GM21723 (cell line): ENCODE data around the gene TBL1Y.
"Not testable (repeated sequence)": the region's sequence is repeated elsewhere in the genome, so short reads cannot be mapped to it uniquely, and the experiment has no call there.

Source experiments
- ATAC-seq: cut with Tn5 transposase; IDR thresholded peaks from one replicate; pipeline ENCODE4 v1.9.1; 2021; ENCODE audit warnings: mild to moderate bottlenecking, moderate library complexity; ENCODE audit not compliant: unreplicated experiment

The TBL1Y gene

GRCh38 chrY:6972271-6972887 is 61.9 kb downstream of the TBL1Y start:
- no peak for ATAC-seq

GRCh38 chrY:6974971-6975370 is 64.5 kb downstream of the TBL1Y start:
- no peak for ATAC-seq

GRCh38 chrY:6977783-6978182 is 67.3 kb downstream of the TBL1Y start:
- no peak for ATAC-seq

- no peak for ATAC-seq
Measured at GRCh38 chrY:6983221-6983620, 72.7 kb downstream of the TBL1Y start.

- no peak for ATAC-seq
Measured at GRCh38 chrY:6987811-6988210, 77.3 kb downstream of the TBL1Y start.

GRCh38 chrY:6989886-6990620 is 79.6 kb downstream of the TBL1Y start:
- ATAC-seq, result no peak

GRCh38 chrY:6992041-6992440 is 81.5 kb downstream of the TBL1Y start:
- ATAC-seq, result no peak

- ATAC-seq, result no peak
Measured at GRCh38 chrY:6995987-6996386, 85.5 kb downstream of the TBL1Y start.

GRCh38 chrY:6997503-6998066 is 87.1 kb downstream of the TBL1Y start:
- ATAC-seq, result no peak

- ATAC-seq, result no peak
Measured at GRCh38 chrY:6999905-7000304, 89.4 kb downstream of the TBL1Y start.

GRCh38 chrY:7002581-7002980 is 92.1 kb downstream of the TBL1Y start:
- no peak for ATAC-seq

GRCh38 chrY:7007911-7008310 is 97.4 kb downstream of the TBL1Y start:
- no peak for ATAC-seq

- ATAC-seq, result no peak
Measured at GRCh38 chrY:7008578-7009355, 98.3 kb downstream of the TBL1Y start.

- ATAC-seq, result no peak
Measured at GRCh38 chrY:7013051-7013450, 102.6 kb downstream of the TBL1Y start.

- no peak for ATAC-seq
Measured at GRCh38 chrY:7016521-7016920, 106.0 kb downstream of the TBL1Y start.

GRCh38 chrY:7017244-7018080 is 107.0 kb downstream of the TBL1Y start:
- ATAC-seq, result no peak

- no peak for ATAC-seq
Measured at GRCh38 chrY:7039037-7039436, 128.5 kb downstream of the TBL1Y start.

GRCh38 chrY:7040662-7041061 is 130.2 kb downstream of the TBL1Y start:
- no peak for ATAC-seq

- ATAC-seq, result no peak
Measured at GRCh38 chrY:7041983-7042382, 131.5 kb downstream of the TBL1Y start.

GRCh38 chrY:7052461-7052860 is 142.0 kb downstream of the TBL1Y start:
- not testable (repeated sequence) for ATAC-seq

- ATAC-seq, result no peak
Measured at GRCh38 chrY:7056886-7057285, 146.4 kb downstream of the TBL1Y start.
